Measurements from ENCODE around the gene ISLR. TPM values are rescaled to one million over a fixed set of nuclear protein-coding genes. Genes with fewer than 3 reads are reported as not detected.
A peak's percentile ranks its signal among the peaks of the same experiment; 100 is the strongest.

The ISLR gene
- total and polyA plus RNA-seq, 2 of the 8 experiments (the other 6 are each of a cell fraction or from before 2014, with no cell fraction given) = 0.29 to 0.35 TPM

DNA sequence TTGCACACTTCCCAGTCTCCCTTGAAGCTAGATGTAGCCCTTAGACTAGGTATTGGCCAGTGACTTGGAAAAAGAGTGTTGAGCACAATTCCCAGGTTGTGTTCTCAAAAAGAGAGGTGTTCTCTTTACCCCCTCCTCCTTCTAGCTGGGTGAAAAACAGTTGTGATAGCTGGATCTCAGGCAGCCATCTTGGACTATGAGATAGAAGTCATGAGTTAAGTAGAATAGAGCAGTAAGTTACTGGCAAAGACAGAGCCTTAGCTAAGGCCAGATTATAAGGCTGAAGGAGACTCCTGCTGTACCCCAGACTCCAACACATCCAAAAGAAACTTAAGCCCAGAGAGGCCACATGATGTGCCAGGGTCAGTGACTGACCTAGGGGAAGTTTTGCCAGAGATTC is 37.2 kb downstream of the ISLR start:
- Histone ChIP-seq H2BK120ac (replicated peaks; ENCODE audit: low read depth, low read length) (no peak overlapping the region), H3K14ac (ENCODE audit: insufficient read length) (no peak overlapping the region), H2BK5ac (ENCODE audit: low read depth, low read length) (peak overlapping the region; percentile 10; the same call in 1 of the 2 replicates), H3K4me2 (ENCODE audit: insufficient read depth in 1 of 2, low read depth in 2 of 2, low read length in 2 of 2) (no peak overlapping the region), H2BK20ac (ENCODE audit: low read length) (peak overlapping the region; percentile 93), H2BK15ac (ENCODE audit: low read length) (peak overlapping the region; percentile 19; the same call in 1 of the 2 replicates), H2BK12ac (ENCODE audit: low read depth, low read length) (peak overlapping the region; percentile 46; the same call in 1 of the 2 replicates), H3K23me2 (ENCODE audit: low read depth, low read length) (peaks cover 2% of the 10 kb centered on the region), H3K4ac (replicated peaks; ENCODE audit: insufficient read length, low read depth, low read length) (no peak overlapping the region), H3K36me3 (ENCODE audit: control insufficient read depth in 2 of 4, insufficient read depth in 4 of 4, low read length in 3 of 4) (no peaks in the 10 kb centered on the region), H4K5ac (ENCODE audit: insufficient read length, low read depth, low read length) (no peak overlapping the region), H3K79me1 (ENCODE audit: low read depth, low read length) (no peaks in the 10 kb centered on the region), H4K8ac (ENCODE audit: extremely low read depth, insufficient read depth, low read length) (no peak overlapping the region), H3K23ac (ENCODE audit: insufficient read length) (no peak overlapping the region), H3K27ac (ENCODE audit: low read depth, low read length) (no peak overlapping the region), H3K18ac (ENCODE audit: extremely low read depth, low read length) (peak overlapping the region; percentile 62), H2AK5ac (ENCODE audit: low read depth, low read length) (no peak overlapping the region; the same call in 1 of the 2 replicates), H2AFZ (ENCODE audit: low read length) (no peak overlapping the region), H4K91ac (replicated peaks; ENCODE audit: insufficient read length, low read length) (no peak overlapping the region), H3K9me3 (ENCODE audit: insufficient read depth in 2 of 2, low read depth in 1 of 2, low read length in 1 of 2) (no peaks in the 10 kb centered on the region), H3K4me3 (ENCODE audit: extremely low read depth in 1 of 4, insufficient read depth in 2 of 4, low read depth in 3 of 4, low read length in 4 of 4) (no peak overlapping the region), H3K79me2 (ENCODE audit: control insufficient read depth in 1 of 2, insufficient read depth in 2 of 2, low read length in 2 of 2) (no peaks in the 10 kb centered on the region), H3K4me1 (replicated peaks in 1 of 4; ENCODE audit: control insufficient read depth in 3 of 4, insufficient read depth in 4 of 4, low read length in 3 of 4) (peaks cover 30 to 52% (median 42%) of the 10 kb centered on the region in 4 experiments), H3K9ac (replicated peaks in 1 of 4; ENCODE audit: extremely low read depth in 1 of 4, low read depth in 3 of 4, low read length in 3 of 4) (no peak overlapping the region), H3K56ac (replicated peaks; ENCODE audit: insufficient read length, low read depth, low read length) (no peak overlapping the region), H4K20me1 (replicated peaks in 1 of 2; ENCODE audit: control insufficient read depth in 1 of 2, insufficient read depth in 2 of 2, low read length in 2 of 2) (no peaks in the 10 kb centered on the region), H3K27me3 (replicated peaks in 1 of 4; ENCODE audit: control insufficient read depth in 3 of 4, extremely low read depth in 1 of 4, insufficient read depth in 3 of 4, low read length in 3 of 4) (peaks cover 0 to 6% (median under 1%) of the 10 kb centered on the region in 4 experiments; a peak in 5 of 7 replicates)
- TF ChIP-seq RNF2 (IDR thresholded peaks at IDR 0.05; ENCODE audit: borderline replicate concordance, low read depth, low read length, missing control alignments, poor library complexity, severe bottlenecking) = no peak
- TF ChIP-seq KDM1A (IDR thresholded peaks at IDR 0.05; ENCODE audit: borderline replicate concordance, low read length) = peak; percentile 79; the same call in 1 of the 2 replicates
- TF ChIP-seq MAFK (IDR thresholded peaks at IDR 0.05; ENCODE audit: low read depth, low read length) = no peak
- DNase-seq (ENCODE audit: low read depth in 1 of 2, low spot score in 2 of 2) (no peak), FAIRE-seq (no peak)
- CTCF ChIA-PET (ENCODE audit: partially characterized antibody) = interaction anchor here (0.6 to 2.9 kb wide), 9 partner anchors 9 to 146 kb away, joined by 3 to 12 read pairs (median 3); partner anchors contain the start of gene ISLR2
- POLR2A ChIA-PET (ENCODE audit: partially characterized antibody) = interaction anchor here (0.6 to 5.9 kb wide), 3 partner anchors 11 to 80 kb away, joined by 3 to 38 read pairs (median 3); no protein-coding TSS in a partner anchor

All from H1 (cell line).